HTR-8/SVneo (cell line): ENCODE data around the gene GPBP1.
A peak's percentile ranks its signal among the peaks of the same experiment; 100 is the strongest.

ENCODE experiments used
- DNase-seq: peaks from one replicate; pipeline ENCODE4 v3.0.0; 2011; ENCODE audit warnings: low spot score, mixed read lengths; ENCODE audit not compliant: insufficient read length
- FAIRE-seq: peaks from 2 replicates; lab custom pipeline; 2011; peaks lifted over from hg19 to GRCh38; lab: Jason Lieb, UNC

The GPBP1 gene

GRCh38 chr5:57207681-57208080 lies 33.8 kb downstream of the GPBP1 start:
- DNase-seq (no peak), FAIRE-seq (no peak)

GRCh38 chr5:57209316-57210040 lies 35.6 kb downstream of the GPBP1 start:
- FAIRE-seq (no peak), DNase-seq (no peak)

- DNase-seq, result no peak
- FAIRE-seq, result no peak
Measured at GRCh38 chr5:57210633-57211032, 36.8 kb downstream of the GPBP1 start.

GRCh38 chr5:57211039-57211438 lies 37.2 kb downstream of the GPBP1 start:
- DNase-seq, result no peak
- no peak for FAIRE-seq

GRCh38 chr5:57215629-57216195 lies 41.9 kb downstream of the GPBP1 start:
- no peak for DNase-seq
- FAIRE-seq, result no peak

- DNase-seq (peak; percentile 45), FAIRE-seq (no peak)
Measured at GRCh38 chr5:57216714-57217113, 42.9 kb downstream of the GPBP1 start.

- no peak for DNase-seq
- no peak for FAIRE-seq
Measured at GRCh38 chr5:57219386-57219785, 45.5 kb downstream of the GPBP1 start.

GRCh38 chr5:57221049-57221568 lies 47.2 kb downstream of the GPBP1 start:
- DNase-seq, result peak; percentile 57
- FAIRE-seq, result no peak

GRCh38 chr5:57225553-57225952 lies 51.7 kb downstream of the GPBP1 start:
- peak; percentile 16 for FAIRE-seq
- no peak for DNase-seq

- FAIRE-seq (no peak), DNase-seq (no peak)
Measured at GRCh38 chr5:57229313-57229712, 55.5 kb downstream of the GPBP1 start.

- no peak for DNase-seq
- FAIRE-seq, result no peak
Measured at GRCh38 chr5:57231607-57232006, 57.7 kb downstream of the GPBP1 start.

- DNase-seq (no peak), FAIRE-seq (no peak)
Measured at GRCh38 chr5:57232293-57233033, 58.6 kb downstream of the GPBP1 start.

- no peak for FAIRE-seq
Measured at GRCh38 chr5:57243286-57244137, 69.7 kb downstream of the GPBP1 start.

GRCh38 chr5:57244331-57244730 lies 70.5 kb downstream of the GPBP1 start:
- DNase-seq (no peak), FAIRE-seq (no peak)

More at GRCh38 chr5:57243286-57244137, 69.7 kb downstream of the GPBP1 start:
- DNase-seq, result no peak

GRCh38 chr5:57246426-57246825 lies 72.6 kb downstream of the GPBP1 start:
- FAIRE-seq, result no peak
- DNase-seq, result no peak

GRCh38 chr5:57247765-57248164 lies 73.9 kb downstream of the GPBP1 start:
- no peak for FAIRE-seq
- no peak for DNase-seq

GRCh38 chr5:57249265-57249874 lies 75.5 kb downstream of the GPBP1 start:
- no peak for DNase-seq
- FAIRE-seq, result no peak

- no peak for FAIRE-seq
- no peak for DNase-seq
Measured at GRCh38 chr5:57258052-57258451, 84.2 kb downstream of the GPBP1 start.

GRCh38 chr5:57258943-57259342 lies 85.1 kb downstream of the GPBP1 start:
- FAIRE-seq (no peak), DNase-seq (no peak)

- DNase-seq (no peak), FAIRE-seq (no peak)
Measured at GRCh38 chr5:57259704-57260103, 85.8 kb downstream of the GPBP1 start.
